A375 (cell line): Measurements from ENCODE around the gene KMT5C. TPM values are rescaled to one million over a fixed set of nuclear protein-coding genes. Genes with fewer than 3 reads are reported as not detected.

Experiments
- total RNA-seq: library from RNA; depleted of rRNA; stranded (reverse); fragments of >200 nt; shearing (Covaris generic); gene quantifications from 2 replicates; pipeline ENCODE4 v1.2.3, GENCODE V29; 2014; rRNA removed

The KMT5C gene
- total RNA-seq, result 16.7 and 17.0 TPM in 2 replicates

DNA sequence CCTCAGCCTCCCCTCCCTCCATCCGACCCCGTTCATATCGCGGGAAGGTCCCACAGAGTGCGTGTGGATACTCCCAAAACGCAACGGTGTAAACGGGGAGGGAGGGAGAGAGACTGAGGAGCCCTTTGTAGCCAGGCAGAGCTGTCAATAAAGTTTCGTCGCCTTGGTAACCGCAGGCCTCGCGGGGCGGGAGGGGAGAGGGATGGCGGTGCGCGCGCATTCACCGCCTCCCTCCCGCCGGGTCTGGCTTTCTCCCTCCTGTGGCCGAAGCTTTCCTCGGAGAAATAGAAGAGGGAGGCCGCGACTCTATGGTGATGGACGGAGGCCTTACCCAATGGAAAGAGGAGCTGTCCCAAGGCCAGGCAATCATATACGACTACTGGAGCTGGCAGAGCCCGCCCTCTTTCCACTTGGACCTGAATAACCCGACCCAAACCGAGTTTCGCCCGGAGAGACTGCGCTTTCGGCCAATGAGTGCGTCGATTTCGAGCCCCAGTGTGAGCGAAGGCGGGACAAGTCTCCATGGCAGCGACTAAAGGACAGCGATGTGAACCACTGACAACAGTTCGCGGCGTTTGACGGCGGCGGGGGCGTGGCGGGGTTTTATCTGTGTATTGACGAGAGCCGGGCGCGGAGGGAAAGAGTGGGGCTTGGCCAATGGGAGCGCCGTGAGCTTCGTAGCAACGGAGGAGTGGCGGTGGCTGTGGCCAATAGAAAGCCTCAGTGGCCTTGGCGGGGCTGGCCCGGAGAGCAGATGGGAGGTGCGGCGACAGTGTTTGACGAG, at the start of gene KMT5C:
Gene KMT5C (plus strand): TSS at position 772 of the 784 bp plus-strand sequence. CDS start 2,061 bp downstream, outside the sequence.

DNA sequence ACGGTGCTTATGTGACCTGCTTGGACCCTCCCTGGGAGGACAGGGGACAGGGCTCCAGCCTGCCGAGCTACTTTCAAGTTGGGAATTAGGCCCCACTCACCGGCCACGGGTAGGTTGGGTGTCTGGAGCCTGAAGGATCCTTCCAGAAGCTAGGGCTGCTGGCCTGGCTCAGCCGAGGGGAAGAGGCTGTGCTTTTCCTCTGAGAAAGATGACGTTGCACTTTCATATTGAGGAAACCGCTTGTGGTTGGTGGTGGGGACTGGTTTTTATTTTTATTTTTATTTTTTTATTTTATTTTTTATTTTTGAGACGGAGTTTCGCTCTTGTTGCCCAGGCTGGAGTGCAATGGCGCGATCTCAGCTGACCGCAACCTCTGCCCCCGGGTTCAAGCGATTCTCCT, 14.5 kb upstream of the KMT5C start, which contains the start of gene TMEM150B:
Gene TMEM150B (minus strand): TSS at position 170 of the 400 bp plus-strand sequence. CDS start 4,305 bp downstream, outside the sequence.

DNA sequence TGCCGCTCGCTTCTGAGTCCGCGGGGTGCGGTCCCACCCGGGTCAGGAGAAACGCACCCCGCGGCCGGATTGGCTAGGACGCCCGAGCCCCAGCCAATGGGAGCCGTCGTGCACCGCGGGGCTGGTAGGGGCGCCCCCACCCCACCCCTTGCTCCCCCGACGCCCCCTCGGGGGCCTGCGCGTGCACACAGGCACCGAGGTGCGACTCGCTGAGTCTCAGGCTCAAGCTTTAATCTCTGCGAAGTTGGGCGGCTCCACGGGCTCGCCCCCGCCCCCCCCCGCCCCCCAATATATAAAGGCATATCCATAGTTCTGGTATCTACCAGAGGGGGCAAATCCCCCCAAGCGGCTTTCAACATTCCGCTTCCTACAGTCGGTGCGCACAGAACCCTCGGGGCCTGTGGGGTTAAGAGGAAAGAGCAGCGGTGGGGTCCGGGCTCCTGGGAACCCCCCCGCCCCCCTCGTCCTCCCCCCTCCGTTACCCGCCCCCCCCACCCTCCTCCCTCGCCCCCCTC, 15.1 kb downstream of the KMT5C start, which contains the start of gene COX6B2:
Gene COX6B2 (minus strand): TSS at position 22 of the 515 bp plus-strand sequence. CDS start 198 bp downstream, outside the sequence.

DNA sequence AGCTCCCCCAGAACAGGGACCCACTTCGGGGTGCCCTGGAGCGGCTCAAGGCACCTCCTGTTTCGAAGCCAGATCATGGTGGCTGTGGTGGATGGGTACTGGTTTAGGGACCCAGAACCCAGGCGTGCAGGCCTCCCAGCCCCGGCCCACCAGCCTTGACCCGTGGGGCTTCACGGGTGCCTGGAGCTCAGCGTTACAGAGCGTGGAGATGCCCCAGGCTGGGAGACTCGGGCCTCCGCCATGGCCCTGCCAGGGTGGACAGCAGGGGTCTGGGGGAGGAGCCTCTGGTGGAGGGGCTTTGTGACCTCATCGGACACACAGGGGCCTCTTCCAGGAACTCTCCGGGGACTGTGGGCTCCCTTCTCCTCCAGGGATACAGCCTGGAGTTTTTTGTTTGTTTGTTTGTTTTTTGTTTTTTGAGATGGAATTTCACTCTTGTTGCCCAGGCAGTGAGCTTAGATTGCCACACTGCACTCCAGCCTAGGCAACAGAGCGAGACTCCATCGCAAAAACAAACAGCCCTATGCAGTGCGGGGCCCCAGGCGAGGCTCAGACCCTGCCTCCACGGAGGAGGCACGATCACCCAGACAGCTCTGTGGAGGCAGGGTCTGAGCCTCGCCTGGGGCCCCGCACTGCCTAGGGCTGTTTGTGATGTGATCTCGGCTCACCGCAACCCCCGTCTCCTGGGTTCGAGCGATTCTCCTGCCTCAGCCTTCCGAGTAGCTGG, 23.5 kb downstream of the KMT5C start, which contains the start of gene GARIN5B:
Gene GARIN5B (minus strand): TSS at position 271 of the 727 bp plus-strand sequence. CDS start 194 bp downstream, at position 77.

DNA sequence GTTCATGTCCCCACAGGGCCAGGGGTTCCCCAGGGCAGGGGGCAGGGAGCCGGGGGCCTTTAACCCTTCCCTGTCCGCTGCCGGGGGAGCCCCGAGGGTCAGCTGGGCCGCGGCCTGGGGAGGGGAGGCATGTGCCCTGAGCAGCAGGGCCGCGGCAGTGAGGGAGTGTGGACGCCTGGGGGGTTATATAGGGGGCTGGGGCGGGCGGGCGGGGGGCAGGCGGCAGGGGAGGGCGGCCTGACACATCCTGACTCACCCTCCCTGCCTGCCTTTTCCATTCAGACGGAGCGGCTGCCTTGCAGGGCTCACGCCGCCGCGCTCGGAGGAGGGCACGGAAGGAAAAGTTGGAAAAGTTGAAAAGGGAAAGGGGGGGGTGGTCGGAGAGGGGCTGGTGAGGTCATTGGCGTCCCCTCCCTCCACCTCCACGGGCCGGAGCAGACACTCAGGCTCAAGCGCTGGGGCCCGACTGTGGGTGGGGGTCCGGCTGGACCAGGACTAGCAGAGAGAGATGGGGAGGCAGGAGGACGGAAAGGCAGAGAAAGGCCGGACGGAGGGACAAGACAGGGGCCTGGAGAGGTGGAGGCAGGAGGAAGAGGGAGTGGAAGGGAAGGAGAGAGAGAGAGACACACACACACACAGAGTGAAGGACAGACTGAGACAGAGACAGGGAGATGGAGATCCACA, 30.8 kb downstream of the KMT5C start, which contains the start of gene IL11:
Gene IL11 (minus strand): TSS at position 159 of the 684 bp plus-strand sequence. CDS start 153 bp downstream, at position 6.

DNA sequence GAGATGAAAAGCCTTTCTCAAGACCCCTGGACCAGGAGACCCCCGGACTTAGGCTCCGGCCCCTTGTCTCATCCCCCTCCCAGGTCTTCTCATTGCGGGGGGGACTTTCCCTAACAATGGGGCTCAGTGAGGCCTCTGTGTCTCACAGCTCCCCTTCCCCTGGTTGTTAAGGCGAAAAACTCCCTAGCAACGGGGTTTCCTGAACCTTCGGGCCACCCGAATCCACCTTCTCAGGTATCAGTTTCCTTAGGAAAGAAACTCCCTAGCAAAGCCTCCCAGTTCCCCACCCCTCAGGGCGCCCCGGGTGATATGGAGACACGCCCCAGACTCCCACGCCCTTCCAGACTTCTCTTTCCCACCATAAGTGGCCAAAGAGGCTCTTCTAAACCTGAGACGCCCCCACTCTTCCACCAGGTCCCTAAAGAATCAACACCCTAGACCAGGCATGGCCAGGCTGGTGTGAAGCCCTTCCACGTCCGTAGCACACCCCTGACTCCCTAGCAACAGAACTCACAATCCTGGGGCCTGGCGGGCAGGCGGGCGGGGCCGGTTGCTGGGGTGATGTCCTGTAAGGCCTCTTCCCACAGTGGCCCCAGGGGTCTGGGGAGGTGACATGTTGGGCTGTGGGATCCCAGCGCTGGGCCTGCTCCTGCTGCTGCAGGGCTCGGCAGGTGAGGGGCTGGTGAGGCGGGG, 36.7 kb downstream of the KMT5C start, which contains the start of gene TMEM190:
Gene TMEM190 (plus strand): TSS at position 586 of the 693 bp plus-strand sequence. CDS start 28 bp downstream, at position 614.

DNA sequence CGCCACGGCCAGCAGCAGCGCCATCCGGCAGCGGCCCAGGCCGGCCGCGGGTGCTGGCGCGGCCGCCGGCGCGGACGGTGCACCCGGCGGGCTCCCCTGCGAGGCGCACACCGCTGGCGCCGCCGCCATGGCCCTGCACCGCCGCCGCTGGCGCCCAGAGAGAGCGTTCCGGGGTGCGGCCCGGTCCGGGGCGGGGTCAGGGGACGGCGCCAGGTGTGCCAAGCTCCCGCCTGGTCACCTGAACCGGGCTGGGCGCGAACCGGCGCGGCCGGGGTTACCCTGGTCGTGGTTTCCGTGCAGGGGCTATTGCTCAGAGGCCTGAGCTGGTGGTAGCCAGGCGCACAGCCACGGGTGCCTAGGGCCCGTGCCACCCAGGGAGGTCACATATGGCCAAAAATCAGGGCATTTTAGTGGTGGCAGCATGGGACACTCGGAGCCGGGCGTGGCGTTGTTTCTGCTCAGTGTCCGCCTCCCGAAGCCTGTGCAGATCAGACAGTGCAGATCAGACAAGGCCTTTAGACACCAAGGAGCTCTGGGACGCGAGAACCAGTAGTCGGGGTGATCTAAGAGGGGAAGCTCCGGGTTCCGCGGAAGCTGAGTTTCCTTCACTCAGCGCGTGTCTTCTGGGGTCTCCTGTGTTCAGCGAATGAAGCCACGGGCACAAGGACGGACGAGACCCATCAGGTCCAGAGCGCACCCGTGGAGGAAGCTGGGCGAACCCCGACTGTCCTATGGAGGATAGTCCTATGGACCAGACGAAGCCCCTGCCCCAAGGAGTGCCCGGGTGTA, 44.6 kb downstream of the KMT5C start, which contains the start of gene TMEM238:
Gene TMEM238 (minus strand): TSS at position 162 of the 789 bp plus-strand sequence. CDS start 33 bp downstream, at position 129.

DNA sequence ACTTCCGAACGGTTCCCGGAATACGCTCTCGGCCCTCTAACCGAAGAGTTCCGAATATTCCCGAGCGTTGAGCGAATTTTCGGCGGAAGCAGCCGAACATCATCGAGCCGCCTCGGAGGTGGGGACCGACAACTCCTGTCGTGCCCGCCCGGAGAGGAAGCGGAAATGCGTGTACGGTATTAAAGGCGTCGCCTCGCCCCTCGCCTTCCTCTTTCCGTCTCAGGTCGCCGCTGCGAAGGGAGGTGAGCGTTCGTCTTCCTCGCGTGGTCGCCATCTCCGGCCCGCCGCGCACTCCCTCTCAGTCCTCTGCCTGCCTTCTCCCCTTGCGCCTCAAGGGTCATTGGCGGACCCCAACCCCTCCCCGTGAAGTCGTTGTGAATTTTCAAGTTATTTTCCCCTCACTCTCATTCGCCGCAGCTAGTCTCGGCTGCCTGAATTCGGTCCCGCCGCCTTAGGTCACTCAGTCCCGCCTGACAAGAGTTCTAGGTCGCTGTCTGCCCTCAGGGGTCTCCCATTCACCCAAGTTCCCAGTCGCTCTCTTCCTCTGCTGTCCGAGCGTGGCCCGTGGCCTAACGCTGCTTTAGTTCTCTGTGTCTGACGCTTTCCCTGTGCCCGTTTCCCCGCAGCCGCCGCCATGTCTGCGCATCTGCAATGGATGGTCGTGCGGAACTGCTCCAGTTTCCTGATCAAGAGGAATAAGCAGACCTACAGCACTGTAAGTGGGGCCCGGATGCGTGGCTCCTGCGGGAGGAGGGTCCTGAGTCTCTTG, 46.2 kb downstream of the KMT5C start, which contains the start of gene RPL28:
Gene RPL28 (plus strand): TSS at position 209 of the 769 bp plus-strand sequence. CDS start 426 bp downstream, at position 635.

Other genes starting within 250 kb of the KMT5C start
- gene PPP1R12C, start 222.2 kb upstream of the KMT5C start, total RNA-seq, result 92.2 and 96.9 TPM in 2 replicates
- 82.8 and 83.9 TPM in 2 replicates for gene TNNT1, start 190.7 kb upstream of the KMT5C start, total RNA-seq
- 1.2 TPM in 1 of 2 replicates, not detected in the other for gene TNNI3, start 182.1 kb upstream of the KMT5C start, total RNA-seq
- 2.6 and 2.9 TPM in 2 replicates for gene DNAAF3, start 173.3 kb upstream of the KMT5C start, total RNA-seq
- 3.3 and 5.7 TPM in 2 replicates for gene SYT5, start 159.6 kb upstream of the KMT5C start, total RNA-seq
- 16.5 and 18.5 TPM in 2 replicates for gene PTPRH, start 130.4 kb upstream of the KMT5C start, total RNA-seq
- 0.90 and 3.1 TPM in 2 replicates for gene TMEM86B, start 111.1 kb upstream of the KMT5C start, total RNA-seq
- 63.9 and 64.2 TPM in 2 replicates for gene PPP6R1, start 80.9 kb upstream of the KMT5C start, total RNA-seq
- gene HSPBP1, start 59.8 kb upstream of the KMT5C start, total RNA-seq, result 83.0 and 94.4 TPM in 2 replicates
- gene BRSK1, start 55.9 kb upstream of the KMT5C start, total RNA-seq, result 24.6 and 33.9 TPM in 2 replicates
- gene TMEM150B, start 14.5 kb upstream of the KMT5C start, total RNA-seq, result not detected in 2 replicates
- 0.08 and 0.26 TPM in 2 replicates for gene COX6B2, start 14.8 kb downstream of the KMT5C start, total RNA-seq
- not detected in 2 replicates for gene GARIN5B, start 23.4 kb downstream of the KMT5C start, total RNA-seq
- gene IL11, start 30.6 kb downstream of the KMT5C start, total RNA-seq, result 27.0 and 27.7 TPM in 2 replicates
- 0.45 and 1.4 TPM in 2 replicates for gene TMEM190, start 37.0 kb downstream of the KMT5C start, total RNA-seq
- gene TMEM238, start 44.4 kb downstream of the KMT5C start, total RNA-seq, result 1.1 and 1.6 TPM in 2 replicates
- gene RPL28, start 46.1 kb downstream of the KMT5C start, total RNA-seq, result 710 and 881 TPM in 2 replicates
- 1,207 and 1,551 TPM in 2 replicates for gene UBE2S, start 67.9 kb downstream of the KMT5C start, total RNA-seq
- gene SHISA7, start 103.4 kb downstream of the KMT5C start, total RNA-seq, result 0.03 TPM in 1 of 2 replicates, not detected in the other
- gene ISOC2, start 121.8 kb downstream of the KMT5C start, total RNA-seq, result 54.6 and 60.8 TPM in 2 replicates
- not detected in 2 replicates for gene C19orf85, start 124.9 kb downstream of the KMT5C start, total RNA-seq
- gene ZNF628, start 136.7 kb downstream of the KMT5C start, total RNA-seq, result 6.7 and 6.9 TPM in 2 replicates
- 39.9 and 45.6 TPM in 2 replicates for gene NAT14, start 145.3 kb downstream of the KMT5C start, total RNA-seq
- 0.53 and 0.93 TPM in 2 replicates for gene SSC5D, start 148.6 kb downstream of the KMT5C start, total RNA-seq
- not detected in 2 replicates for gene SBK2, start 197.3 kb downstream of the KMT5C start, total RNA-seq
- gene SBK3, start 205.7 kb downstream of the KMT5C start, total RNA-seq, result 0.11 TPM in 1 of 2 replicates, not detected in the other
- gene ZNF579, start 241.0 kb downstream of the KMT5C start, total RNA-seq, result 5.2 and 5.4 TPM in 2 replicates